GM21529 (cell line): ENCODE measurements around the gene LAD1.

ENCODE experiments used
- ATAC-seq: cut with Tn5 transposase; IDR thresholded peaks from one replicate; pipeline ENCODE4 v1.9.1; 2021; ENCODE audit not compliant: unreplicated experiment

The LAD1 gene

DNA sequence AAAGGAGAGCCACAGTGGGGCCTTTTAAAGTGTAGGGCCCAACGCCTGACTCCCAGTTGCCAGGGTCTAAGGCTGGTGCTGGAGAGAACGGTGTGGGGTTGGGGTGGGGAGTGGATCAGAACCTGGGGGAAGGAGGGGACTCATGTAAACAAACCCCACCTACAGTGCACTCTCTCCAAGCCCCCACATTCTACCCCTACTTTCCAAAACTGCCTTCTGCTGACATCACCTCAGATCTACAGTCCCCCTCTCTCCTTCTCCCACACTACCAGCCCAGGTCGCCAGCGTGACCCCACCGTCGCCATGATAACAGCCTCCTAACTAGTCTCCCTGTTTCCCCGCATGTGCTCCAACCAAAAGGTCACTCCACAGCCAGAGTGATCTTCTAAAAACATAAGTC is 48.2 kb downstream of the LAD1 start:
- ATAC-seq: no peak

DNA sequence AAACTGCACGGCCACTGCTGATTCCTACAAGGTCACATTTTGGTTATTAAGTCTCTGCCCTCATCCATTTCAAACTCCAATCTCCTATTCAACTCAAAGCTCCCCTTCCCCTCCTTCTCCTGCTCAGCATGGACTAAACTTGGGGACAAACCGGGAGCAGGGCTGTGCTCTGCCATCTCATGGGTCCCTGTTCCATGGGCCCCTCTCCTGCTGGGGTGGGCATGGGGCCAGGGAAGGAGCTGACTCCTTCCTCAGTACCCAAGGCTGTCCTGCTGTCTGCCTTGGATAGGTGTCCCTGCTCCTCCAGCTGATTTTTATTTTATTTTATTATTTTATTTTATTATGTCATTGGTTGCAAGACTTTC is 48.8 kb downstream of the LAD1 start:
- ATAC-seq: no peak

DNA sequence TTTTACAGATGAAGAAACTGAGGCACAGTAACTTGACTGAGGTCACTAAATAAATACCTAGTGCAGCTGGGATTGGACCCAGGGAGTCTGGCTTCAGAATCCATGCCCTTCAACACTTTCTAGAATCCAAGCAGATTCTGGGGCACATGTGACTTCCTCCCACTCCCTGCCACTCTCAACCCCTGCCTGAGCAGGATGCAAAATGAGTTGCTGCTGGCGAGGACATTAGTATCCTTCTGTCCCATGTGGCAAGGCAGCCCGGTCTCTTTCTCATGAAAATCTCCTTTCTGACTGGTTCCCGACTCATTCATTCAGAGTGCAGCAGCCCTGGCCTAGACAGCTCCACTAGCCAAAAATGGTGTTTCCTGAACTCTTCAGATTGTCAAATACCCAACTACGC is 50.0 kb downstream of the LAD1 start:
- no peak for ATAC-seq

DNA sequence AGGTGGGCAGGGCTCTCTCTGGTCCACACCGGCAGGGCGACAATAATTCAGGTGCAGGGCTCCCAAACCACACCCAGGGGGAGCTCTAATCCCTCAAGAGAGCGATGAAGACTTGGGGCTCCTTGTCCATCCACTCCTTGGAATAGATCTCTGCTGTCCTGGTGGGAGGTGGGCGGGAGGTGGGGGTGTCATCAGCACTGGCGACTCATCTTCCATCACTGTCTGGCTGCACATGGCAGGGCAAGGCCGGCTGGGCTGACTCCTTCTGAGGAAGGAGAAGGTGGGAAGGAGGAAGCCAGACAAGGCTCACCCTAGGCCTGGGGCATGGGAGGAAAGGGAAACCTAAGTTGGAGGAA is 50.9 kb downstream of the LAD1 start:
- no peak for ATAC-seq

- ATAC-seq: no peak
Observed at GRCh38 chr1:201347498-201348210, 51.5 kb downstream of the LAD1 start.

DNA sequence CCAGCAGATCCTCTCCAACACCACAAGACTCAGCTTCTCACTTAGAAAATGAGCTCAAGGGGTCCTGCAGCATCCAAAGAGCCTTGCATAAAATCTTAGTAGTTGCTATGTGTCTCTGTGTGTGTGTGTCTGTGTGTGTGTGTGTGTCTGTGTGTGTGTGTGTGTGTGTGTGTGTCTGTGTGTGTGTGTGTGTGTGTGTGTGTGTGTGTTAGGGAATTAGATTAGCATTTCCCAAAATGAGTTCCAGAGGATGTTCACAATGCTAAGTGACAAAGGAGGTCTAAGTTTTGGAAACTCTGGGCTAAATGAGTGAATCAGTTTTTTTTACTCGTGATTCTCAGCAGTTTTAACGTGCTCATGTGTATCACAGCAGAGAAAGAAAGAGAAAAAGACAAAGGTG is 52.1 kb downstream of the LAD1 start:
- ATAC-seq: no peak

GRCh38 chr1:201346337-201346939 is 52.7 kb downstream of the LAD1 start:
- no peak for ATAC-seq

DNA sequence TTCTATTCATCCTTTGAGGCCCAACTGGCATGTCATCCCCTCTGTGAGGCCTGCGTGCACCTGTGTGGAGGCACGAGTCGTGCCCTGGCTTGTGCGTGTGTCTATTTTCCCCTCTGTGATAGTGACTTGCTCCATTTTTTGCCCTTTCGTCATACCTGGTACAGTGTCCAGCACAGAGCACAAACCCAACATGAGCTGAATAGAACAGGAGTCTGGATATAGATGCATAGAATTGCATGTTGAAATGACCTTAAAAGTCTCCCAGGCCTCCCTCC is 54.1 kb downstream of the LAD1 start:
- no peak for ATAC-seq

- ATAC-seq: no peak
Observed at GRCh38 chr1:201344206-201345080, 54.7 kb downstream of the LAD1 start.

- ATAC-seq: no peak
Observed at GRCh38 chr1:201341377-201341776, 57.7 kb downstream of the LAD1 start.

DNA sequence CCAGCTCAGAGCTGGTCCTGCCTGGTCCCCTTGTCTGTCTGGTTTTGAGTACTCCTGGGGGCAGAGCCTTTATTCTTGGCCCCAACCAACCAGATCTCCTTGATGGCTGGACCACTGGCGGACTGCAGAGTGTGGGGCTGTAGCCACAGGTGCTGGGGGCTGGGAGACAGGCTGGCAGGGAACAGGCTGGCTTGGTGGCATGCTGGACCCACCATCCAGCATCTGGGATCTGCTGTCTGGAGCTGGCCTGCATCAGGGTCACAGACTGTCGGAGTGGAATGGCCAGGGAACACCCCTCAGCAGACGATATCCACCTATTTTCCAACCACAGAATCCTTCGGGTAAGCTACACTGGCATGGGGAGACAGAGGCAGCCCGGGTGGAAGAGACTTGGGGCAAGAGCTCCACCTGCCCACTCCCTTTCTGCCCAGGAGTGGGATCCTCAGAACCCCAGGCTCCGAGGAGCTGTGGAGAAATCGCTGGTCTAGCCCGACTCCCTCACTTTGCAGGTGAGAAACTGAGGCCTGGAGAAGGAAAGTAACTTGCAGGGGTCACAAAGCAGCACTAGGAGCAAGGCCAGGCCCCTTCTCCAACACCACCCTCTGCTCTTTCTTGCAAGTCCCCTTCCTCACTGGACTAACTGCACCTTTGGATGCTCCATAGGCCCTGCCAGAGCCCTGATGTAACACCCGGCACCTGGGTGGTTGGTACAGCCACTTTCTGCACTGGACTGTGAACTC is 62.2 kb downstream of the LAD1 start:
- ATAC-seq: no peak

- no peak for ATAC-seq
Observed at GRCh38 chr1:201335901-201336300, 63.2 kb downstream of the LAD1 start.

GRCh38 chr1:201335174-201335870 is 63.8 kb downstream of the LAD1 start:
- no peak for ATAC-seq

- no peak for ATAC-seq
Observed at GRCh38 chr1:201334325-201335173, 64.6 kb downstream of the LAD1 start.

- ATAC-seq: no peak
Observed at GRCh38 chr1:201332616-201333335, 66.3 kb downstream of the LAD1 start.

DNA sequence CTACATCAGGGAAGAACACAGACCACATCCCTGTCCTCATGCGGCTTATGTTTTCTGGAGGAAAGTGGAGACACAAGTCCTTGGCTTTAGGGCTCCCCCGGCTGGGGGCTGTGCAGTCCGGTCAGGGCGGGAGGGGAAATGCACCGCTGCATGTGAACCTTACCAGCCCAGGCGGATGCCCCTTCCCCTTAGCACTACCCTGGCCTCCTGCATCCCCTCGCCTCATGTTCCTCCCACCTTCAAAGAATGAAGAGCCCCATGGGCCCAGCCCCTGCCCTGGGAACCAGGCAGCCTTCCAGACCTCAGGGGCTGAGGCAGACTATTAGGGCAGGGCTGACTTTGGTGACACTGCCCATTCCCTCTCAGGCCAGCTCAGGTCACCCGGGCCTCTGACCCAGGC is 67.1 kb downstream of the LAD1 start:
- no peak for ATAC-seq

DNA sequence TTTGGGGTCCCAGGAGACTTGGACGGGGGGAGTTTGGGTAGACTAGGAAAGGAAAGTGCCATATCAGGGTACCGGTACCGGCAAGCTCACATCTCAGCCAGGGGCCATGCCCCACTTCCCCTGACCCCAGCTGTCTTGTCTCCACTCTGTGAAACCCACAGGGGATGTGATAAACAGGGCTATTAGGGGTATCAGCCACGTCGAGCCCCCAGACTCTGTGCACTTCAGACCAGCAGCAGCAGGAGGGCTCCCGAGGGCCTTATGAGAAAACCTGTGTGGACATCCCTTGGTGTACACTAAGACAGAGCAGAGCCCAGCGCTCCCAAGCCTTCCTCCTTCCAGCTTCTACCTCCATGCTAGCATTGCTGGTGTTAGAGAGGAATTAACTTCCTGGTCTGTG is 68.0 kb downstream of the LAD1 start:
- ATAC-seq: no peak
